GM23248 (cell line): ENCODE data around the gene ATP2C1. TPM values are rescaled to one million over a fixed set of nuclear protein-coding genes. Genes with fewer than 3 reads are reported as not detected.
"Not testable (repeated sequence)": the region's sequence is repeated elsewhere in the genome, so short reads cannot be mapped to it uniquely, and the experiment has no call there.

Experiments
- DNase-seq: peaks from one replicate; pipeline ENCODE4 v3.0.0-alpha.2; 2015
- H2AFZ ChIP-seq: fragments of 200-600 bp; sonication (generic); 2 replicates; pipeline ENCODE4 v1.6.1; 2016; ENCODE audit warnings: antibody characterized with exemption
- H3F3A ChIP-seq: fragments of 200-600 bp; sonication (generic); 2 replicates; pipeline ENCODE4 v1.6.1; 2016; ENCODE audit warnings: mild to moderate bottlenecking, antibody characterized with exemption, mixed run types; ENCODE audit not compliant: insufficient read depth
- H3K27ac ChIP-seq: fragments of 200-600 bp; sonication (generic); 2 replicates; pipeline ENCODE4 v1.5.1; 2016; ENCODE audit warnings: mild to moderate bottlenecking
- H3K27me3 ChIP-seq: fragments of 200-600 bp; sonication (generic); replicated peaks from 2 replicates; pipeline ENCODE4 v1.6.1; 2016; ENCODE audit warnings: mild to moderate bottlenecking; ENCODE audit not compliant: insufficient read depth
- H3K36me3 ChIP-seq: fragments of 200-600 bp; sonication (generic); 2 replicates; pipeline ENCODE4 v1.6.1; 2016; ENCODE audit warnings: low read depth, mild to moderate bottlenecking
- H3K4me1 ChIP-seq: fragments of 200-600 bp; sonication (generic); 2 replicates; pipeline ENCODE4 v1.6.1; 2016; ENCODE audit warnings: mild to moderate bottlenecking; ENCODE audit not compliant: insufficient read depth
- H3K4me2 ChIP-seq: fragments of 200-600 bp; sonication (generic); one replicate; pipeline ENCODE4 v1.6.1; 2016; ENCODE audit warnings: mild to moderate bottlenecking; ENCODE audit not compliant: unreplicated experiment
- H3K4me3 ChIP-seq: fragments of 200-600 bp; sonication (generic); 2 replicates; pipeline ENCODE4 v1.5.1; 2016; ENCODE audit warnings: mild to moderate bottlenecking
- H3K79me2 ChIP-seq: fragments of 200-600 bp; sonication (generic); 2 replicates; pipeline ENCODE4 v1.6.1; 2016; ENCODE audit warnings: mild to moderate bottlenecking; ENCODE audit not compliant: insufficient read depth
- H3K9ac ChIP-seq: fragments of 200-600 bp; sonication (generic); 2 replicates; pipeline ENCODE4 v1.6.1; 2016; ENCODE audit warnings: mild to moderate bottlenecking
- H3K9me2 ChIP-seq: fragments of 200-600 bp; sonication (generic); 2 replicates; pipeline ENCODE4 v1.6.1; 2016; ENCODE audit warnings: mixed run types, mild to moderate bottlenecking, moderate library complexity; ENCODE audit not compliant: insufficient read depth
- H3K9me3 ChIP-seq: fragments of 200-600 bp; sonication (generic); one replicate; pipeline ENCODE4 v1.6.1; 2017; ENCODE audit warnings: low read depth
- H4K20me1 ChIP-seq: fragments of 200-600 bp; sonication (generic); 2 replicates; pipeline ENCODE4 v1.6.0; 2016; ENCODE audit not compliant: insufficient read depth
- EZH2 ChIP-seq: fragments of 200-600 bp; sonication (generic); IDR thresholded peaks from 2 replicates; pipeline ENCODE4 v1.6.1; 2018; ENCODE audit warnings: antibody characterized with exemption, mild to moderate bottlenecking; ENCODE audit not compliant: insufficient read depth, poor library complexity, severe bottlenecking
- EZH2phosphoT487 ChIP-seq: fragments of 200-600 bp; sonication (generic); IDR thresholded peaks from 2 replicates; pipeline ENCODE4 v1.6.1; 2018; ENCODE audit warnings: antibody characterized with exemption, moderate library complexity, mild to moderate bottlenecking, low read depth; ENCODE audit not compliant: insufficient read depth
- WGBS, 2 experiments: methylation state at CpG; one replicate each; pipeline ENCODE4 v1.1.6; 2015 to 2017; ENCODE audit warnings: low lambda C conversion rate in 2 of 2, low coverage in 1 of 2; ENCODE audit errors: missing lambda C conversion rate in 2 of 2; 5-methylcytosine and 5-hydroxymethylcytosine counted together
- in situ Hi-C: fragments of 300-500 bp; cut with MboI; formaldehyde crosslinking; loops from 2 replicates; pipeline ENCODE4 v1.15.0; 2020
- polyA plus RNA-seq: library from polyadenylated mRNA; unstranded; fragments of >200 nt; fragmentation: Nextera tagmentation; extraction: Ambion mirVana; gene quantifications from 2 replicates; pipeline ENCODE4 v1.2.1, GENCODE V29; 2016
- total RNA-seq: library from RNA; depleted of rRNA; stranded (reverse); fragments of >200 nt; shearing (Covaris generic); gene quantifications from 2 replicates; pipeline ENCODE4 v1.2.3, GENCODE V29; 2014

ATP2C1 gene
- total and polyA plus RNA-seq, 2 experiments from 2014 or later: 73.6 to 74.7 TPM

- WGBS, 2 experiments: 94 to 98% methylated on average over 2 of the region's 2 CpGs
- Histone ChIP-seq H3K9me3 (no peaks in the 10 kb centered on the region), H2AFZ (no peak overlapping the region), H3K79me2 (no peaks in the 10 kb centered on the region), H3K4me3 (no peak overlapping the region), H3K9ac (no peak overlapping the region), H3K27ac (no peak overlapping the region), H3K36me3 (peaks cover 11% of the 10 kb centered on the region), H3K27me3 (no peaks in the 10 kb centered on the region), H3K4me2 (no peak overlapping the region), H3F3A (peaks cover 31% of the 10 kb centered on the region), H3K4me1 (peaks cover 46% of the 10 kb centered on the region), H4K20me1 (no peaks in the 10 kb centered on the region), H3K9me2 (no peaks in the 10 kb centered on the region)
- no peak for DNase-seq
- in situ Hi-C loops: no loop called here
- TF ChIP-seq EZH2phosphoT487: no peak
- TF ChIP-seq EZH2: no peak
Observed at GRCh38 chr3:130967281-130967680, 73.4 kb downstream of the ATP2C1 start.

GRCh38 chr3:130968221-130968620 is 74.3 kb downstream of the ATP2C1 start:
- no peak for TF ChIP-seq EZH2
- TF ChIP-seq EZH2phosphoT487: no peak
- Histone ChIP-seq H3K79me2 (no peaks in the 10 kb centered on the region), H3K4me3 (no peak overlapping the region), H3K27me3 (no peaks in the 10 kb centered on the region), H4K20me1 (no peaks in the 10 kb centered on the region), H3K36me3 (peaks cover 16% of the 10 kb centered on the region), H3K9me2 (no peaks in the 10 kb centered on the region), H2AFZ (no peak overlapping the region), H3K9me3 (no peaks in the 10 kb centered on the region), H3K4me2 (peak overlapping the region; percentile 29), H3K27ac (peak overlapping the region; percentile 23; the same call in 1 of the 2 replicates), H3K9ac (no peak overlapping the region), H3K4me1 (peaks cover 39% of the 10 kb centered on the region), H3F3A (peaks cover 22% of the 10 kb centered on the region)
- DNase-seq: no peak
- in situ Hi-C loops: no loop called here
- WGBS, 2 experiments: 94 to 96% methylated on average over 3 of the region's 3 CpGs

- Histone ChIP-seq H3F3A (peaks cover 16% of the 10 kb centered on the region; the same call in 1 of the 2 replicates), H3K9me3 (no peaks in the 10 kb centered on the region), H3K79me2 (no peaks in the 10 kb centered on the region), H3K9ac (no peak overlapping the region), H3K9me2 (no peaks in the 10 kb centered on the region), H3K36me3 (peaks cover 19% of the 10 kb centered on the region), H3K27me3 (no peaks in the 10 kb centered on the region), H2AFZ (no peak overlapping the region), H3K4me3 (no peak overlapping the region), H4K20me1 (no peaks in the 10 kb centered on the region), H3K4me2 (no peak overlapping the region), H3K4me1 (peaks cover 27% of the 10 kb centered on the region; the same call in 1 of the 2 replicates), H3K27ac (no peak overlapping the region)
- WGBS, 2 experiments: 98 to 100% methylated on average over 2 of the region's 2 CpGs
- TF ChIP-seq EZH2phosphoT487: no peak
- TF ChIP-seq EZH2: no peak
- no peak for DNase-seq
- in situ Hi-C loops: no loop called here
Observed at GRCh38 chr3:130969621-130970020, 75.7 kb downstream of the ATP2C1 start.

- Histone ChIP-seq H2AFZ (no peak overlapping the region), H3K4me1 (peaks cover 23% of the 10 kb centered on the region; the same call in 1 of the 2 replicates), H3K4me2 (no peak overlapping the region), H3K9me2 (no peaks in the 10 kb centered on the region), H3K36me3 (peaks cover 11% of the 10 kb centered on the region), H3K27me3 (no peaks in the 10 kb centered on the region), H3F3A (peaks cover 16% of the 10 kb centered on the region; the same call in 1 of the 2 replicates), H3K9me3 (no peaks in the 10 kb centered on the region), H4K20me1 (no peaks in the 10 kb centered on the region), H3K79me2 (no peaks in the 10 kb centered on the region), H3K9ac (no peak overlapping the region), H3K27ac (peak overlapping the region; percentile 17; the same call in 1 of the 2 replicates), H3K4me3 (no peak overlapping the region)
- peak; percentile 55 for DNase-seq
- TF ChIP-seq EZH2phosphoT487 (no peak), EZH2 (no peak)
- in situ Hi-C loops: no loop called here
Observed at GRCh38 chr3:130971208-130971607, 77.3 kb downstream of the ATP2C1 start.

GRCh38 chr3:130972592-130972991 is 78.7 kb downstream of the ATP2C1 start:
- in situ Hi-C loops, H2AFZ ChIP-seq, DNase-seq, H3K4me2 ChIP-seq, H3K27ac ChIP-seq, H3K9me2 ChIP-seq, H3K9me3 ChIP-seq, H3K79me2 ChIP-seq, H4K20me1 ChIP-seq, H3K9ac ChIP-seq, H3K4me3 ChIP-seq, H3K27me3 ChIP-seq: not testable (repeated sequence)
- 80 to 99% methylated on average over 2 of the region's 2 CpGs for WGBS, 2 experiments
- peaks cover 20% of the 10 kb centered on the region; the same call in 1 of the 2 replicates for H3K4me1 ChIP-seq
- peaks cover 11% of the 10 kb centered on the region for H3K36me3 ChIP-seq
- peaks cover 16% of the 10 kb centered on the region; the same call in 1 of the 2 replicates for H3F3A ChIP-seq
